ENCODE measurements around the gene CA4.
"Not testable (repeated sequence)": the region's sequence is repeated elsewhere in the genome, so short reads cannot be mapped to it uniquely, and the experiment has no call there.

The CA4 gene

GRCh38 chr17:60188759-60189158 is 39.0 kb downstream of the CA4 start:
- no peaks in the 10 kb centered on the region for H3K79me2 ChIP-seq
- H3K9me3 ChIP-seq (ENCODE audit: control insufficient read depth, low read length) = no peaks in the 10 kb centered on the region
- H3K9ac ChIP-seq = no peak overlapping the region
- H3K4me2 ChIP-seq (ENCODE audit: low read length) = no peak overlapping the region
- no peak overlapping the region for H2AFZ ChIP-seq
- H3K4me1 ChIP-seq = no peaks in the 10 kb centered on the region
- no peak overlapping the region for H3K27ac ChIP-seq
- no peak overlapping the region for H3K4me3 ChIP-seq (ENCODE audit: low read depth, low read length)
- no peaks in the 10 kb centered on the region for H3K36me3 ChIP-seq (ENCODE audit: control insufficient read depth, insufficient read depth, low read length)
- TF ChIP-seq CTCF (IDR thresholded peaks at IDR 0.05) = no peak
- no peaks in the 10 kb centered on the region for H3K27me3 ChIP-seq (ENCODE audit: control insufficient read depth, insufficient read depth, low read length)

GRCh38 chr17:60190032-60190431 is 40.3 kb downstream of the CA4 start:
- not testable (repeated sequence) for H3K9me3 ChIP-seq (ENCODE audit: control insufficient read depth, low read length); H3K36me3 ChIP-seq (ENCODE audit: control insufficient read depth, insufficient read depth, low read length); H2AFZ ChIP-seq; H3K4me3 ChIP-seq (ENCODE audit: low read depth, low read length); H3K79me2 ChIP-seq; H3K4me2 ChIP-seq (ENCODE audit: low read length); H3K9ac ChIP-seq; H3K27ac ChIP-seq; H3K27me3 ChIP-seq (ENCODE audit: control insufficient read depth, insufficient read depth, low read length); H3K4me1 ChIP-seq

GRCh38 chr17:60193032-60193431 is 43.3 kb downstream of the CA4 start:
- not testable (repeated sequence) for H3K36me3 ChIP-seq (ENCODE audit: control insufficient read depth, insufficient read depth, low read length); H3K4me2 ChIP-seq (ENCODE audit: low read length); H3K27me3 ChIP-seq (ENCODE audit: control insufficient read depth, insufficient read depth, low read length)

GRCh38 chr17:60193482-60193881 is 43.7 kb downstream of the CA4 start:
- H3K27ac ChIP-seq = no peak overlapping the region
- no peaks in the 10 kb centered on the region for H3K36me3 ChIP-seq (ENCODE audit: control insufficient read depth, insufficient read depth, low read length)
- no peak overlapping the region for H3K9ac ChIP-seq
- no peaks in the 10 kb centered on the region for H3K4me1 ChIP-seq
- no peaks in the 10 kb centered on the region for H3K79me2 ChIP-seq
- H2AFZ ChIP-seq = no peak overlapping the region
- H3K27me3 ChIP-seq (ENCODE audit: control insufficient read depth, insufficient read depth, low read length) = no peaks in the 10 kb centered on the region
- H3K9me3 ChIP-seq (ENCODE audit: control insufficient read depth, low read length) = no peaks in the 10 kb centered on the region
- TF ChIP-seq CTCF (IDR thresholded peaks at IDR 0.05) = no peak
- no peak overlapping the region for H3K4me2 ChIP-seq (ENCODE audit: low read length)
- H3K4me3 ChIP-seq (ENCODE audit: low read depth, low read length) = no peak overlapping the region

More at GRCh38 chr17:60193032-60193431, 43.3 kb downstream of the CA4 start:
- H3K27ac ChIP-seq; H3K79me2 ChIP-seq; H3K9me3 ChIP-seq (ENCODE audit: control insufficient read depth, low read length); H3K4me1 ChIP-seq; H3K9ac ChIP-seq; H3K4me3 ChIP-seq (ENCODE audit: low read depth, low read length); H2AFZ ChIP-seq: not testable (repeated sequence)

GRCh38 chr17:60194141-60194540 is 44.4 kb downstream of the CA4 start:
- H3K4me2 ChIP-seq (ENCODE audit: low read length); H3K27ac ChIP-seq; H3K9ac ChIP-seq; H3K4me3 ChIP-seq (ENCODE audit: low read depth, low read length); H2AFZ ChIP-seq; H3K9me3 ChIP-seq (ENCODE audit: control insufficient read depth, low read length); H3K79me2 ChIP-seq; H3K4me1 ChIP-seq; H3K36me3 ChIP-seq (ENCODE audit: control insufficient read depth, insufficient read depth, low read length); H3K27me3 ChIP-seq (ENCODE audit: control insufficient read depth, insufficient read depth, low read length): not testable (repeated sequence)

GRCh38 chr17:60198630-60199029 is 48.9 kb downstream of the CA4 start:
- not testable (repeated sequence) for H3K9me3 ChIP-seq (ENCODE audit: control insufficient read depth, low read length); H3K4me1 ChIP-seq; H3K27me3 ChIP-seq (ENCODE audit: control insufficient read depth, insufficient read depth, low read length); H3K9ac ChIP-seq; H3K4me2 ChIP-seq (ENCODE audit: low read length); H3K27ac ChIP-seq; H3K79me2 ChIP-seq; H2AFZ ChIP-seq; H3K36me3 ChIP-seq (ENCODE audit: control insufficient read depth, insufficient read depth, low read length); H3K4me3 ChIP-seq (ENCODE audit: low read depth, low read length)

- H3K4me3 ChIP-seq (ENCODE audit: low read depth, low read length); H3K9ac ChIP-seq; H3K27me3 ChIP-seq (ENCODE audit: control insufficient read depth, insufficient read depth, low read length); H3K9me3 ChIP-seq (ENCODE audit: control insufficient read depth, low read length); H3K27ac ChIP-seq; H3K4me1 ChIP-seq; H3K79me2 ChIP-seq; H2AFZ ChIP-seq; H3K4me2 ChIP-seq (ENCODE audit: low read length); H3K36me3 ChIP-seq (ENCODE audit: control insufficient read depth, insufficient read depth, low read length): not testable (repeated sequence)
Observed at GRCh38 chr17:60205782-60206181, 56.0 kb downstream of the CA4 start.

- H3K9me3 ChIP-seq (ENCODE audit: control insufficient read depth, low read length); H3K4me1 ChIP-seq; H3K4me2 ChIP-seq (ENCODE audit: low read length); H3K27me3 ChIP-seq (ENCODE audit: control insufficient read depth, insufficient read depth, low read length); H2AFZ ChIP-seq; H3K36me3 ChIP-seq (ENCODE audit: control insufficient read depth, insufficient read depth, low read length); H3K4me3 ChIP-seq (ENCODE audit: low read depth, low read length); H3K9ac ChIP-seq; H3K27ac ChIP-seq; H3K79me2 ChIP-seq: not testable (repeated sequence)
Observed at GRCh38 chr17:60208302-60208701, 58.5 kb downstream of the CA4 start.

Measured in parathyroid adenoma (tissue), 2 donors.